ENCODE measurements around the gene CCDC82. TPM values are rescaled to one million over a fixed set of nuclear protein-coding genes. Genes with fewer than 3 reads are reported as not detected.
"Not testable (repeated sequence)": the region's sequence is repeated elsewhere in the genome, so short reads cannot be mapped to it uniquely, and the experiment has no call there.

CCDC82 gene
- total and polyA plus RNA-seq, 2 donors (not counting 1 experiment from before 2014, with no cell fraction given) = 12.9 to 34.1 TPM

DNA sequence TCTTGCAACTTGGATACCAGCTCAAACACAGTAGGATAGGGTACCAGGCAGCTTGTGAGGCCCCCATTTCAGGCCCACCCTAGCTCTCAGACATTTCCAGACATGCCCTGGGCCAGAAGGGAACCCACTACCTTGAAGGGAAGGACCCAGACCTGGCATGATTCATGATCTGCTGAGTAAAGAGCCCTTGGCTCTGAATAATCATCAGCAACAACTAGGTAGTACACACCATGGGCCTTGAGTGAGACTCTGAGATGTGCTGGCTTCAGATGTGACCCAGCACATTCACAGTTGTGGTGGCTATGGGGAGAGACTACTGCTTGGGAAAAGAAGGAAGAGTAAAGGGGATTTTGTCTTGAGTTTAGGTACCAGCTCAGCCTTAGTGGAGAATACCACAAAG is 23.7 kb upstream of the CCDC82 start:
- H3K9me3 ChIP-seq (ENCODE audit: control extremely low read depth in 1 of 3, control insufficient read depth in 2 of 3, insufficient read depth in 1 of 3, low read length in 2 of 3) = no peaks in the 10 kb centered on the region
- H3K4me2 ChIP-seq (replicated peaks; ENCODE audit: low read depth, low read length, poor library complexity, severe bottlenecking) = no peak overlapping the region
- H3K79me2 ChIP-seq (ENCODE audit: control insufficient read depth, insufficient read depth, low read length) = no peaks in the 10 kb centered on the region
- ChIA-PET CTCF (interaction anchor here (0.6 to 1.6 kb wide), 3 partner anchors 11 to 577 kb away, joined by 3 to 5 read pairs (median 3); no protein-coding TSS in a partner anchor), POLR2A (no interaction called here)
- H3K4me3 ChIP-seq (ENCODE audit: control extremely low read depth in 1 of 5, extremely low read depth in 1 of 5, insufficient read depth in 1 of 5, low read depth in 2 of 5, low read length in 4 of 5) = no peak overlapping the region
- Mint-ChIP-seq H3K27ac (no peak overlapping the region), H3K9me3 (ENCODE audit: insufficient read depth) (no peaks in the 10 kb centered on the region), H3K27me3 (peaks cover 33% of the 10 kb centered on the region), H3K4me1 (no peaks in the 10 kb centered on the region), H3K4me3 (no peak overlapping the region)
- H4K20me1 ChIP-seq (ENCODE audit: control insufficient read depth, insufficient read depth, low read length, poor library complexity, severe bottlenecking) = no peaks in the 10 kb centered on the region
- no peaks in the 10 kb centered on the region for H3K4me1 ChIP-seq (ENCODE audit: control insufficient read depth in 2 of 2, insufficient read depth in 2 of 2, low read length in 2 of 2)
- no peak overlapping the region for H3K27ac ChIP-seq (ENCODE audit: low read length in 2 of 2)
- DNase-seq = no peak
- TF ChIP-seq, protein P1, sequence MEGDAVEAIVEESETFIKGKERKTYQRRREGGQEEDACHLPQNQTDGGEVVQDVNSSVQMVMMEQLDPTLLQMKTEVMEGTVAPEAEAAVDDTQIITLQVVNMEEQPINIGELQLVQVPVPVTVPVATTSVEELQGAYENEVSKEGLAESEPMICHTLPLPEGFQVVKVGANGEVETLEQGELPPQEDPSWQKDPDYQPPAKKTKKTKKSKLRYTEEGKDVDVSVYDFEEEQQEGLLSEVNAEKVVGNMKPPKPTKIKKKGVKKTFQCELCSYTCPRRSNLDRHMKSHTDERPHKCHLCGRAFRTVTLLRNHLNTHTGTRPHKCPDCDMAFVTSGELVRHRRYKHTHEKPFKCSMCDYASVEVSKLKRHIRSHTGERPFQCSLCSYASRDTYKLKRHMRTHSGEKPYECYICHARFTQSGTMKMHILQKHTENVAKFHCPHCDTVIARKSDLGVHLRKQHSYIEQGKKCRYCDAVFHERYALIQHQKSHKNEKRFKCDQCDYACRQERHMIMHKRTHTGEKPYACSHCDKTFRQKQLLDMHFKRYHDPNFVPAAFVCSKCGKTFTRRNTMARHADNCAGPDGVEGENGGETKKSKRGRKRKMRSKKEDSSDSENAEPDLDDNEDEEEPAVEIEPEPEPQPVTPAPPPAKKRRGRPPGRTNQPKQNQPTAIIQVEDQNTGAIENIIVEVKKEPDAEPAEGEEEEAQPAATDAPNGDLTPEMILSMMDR (IDR thresholded peaks at IDR 0.05) = no peak
- no peak for TF ChIP-seq EZH2 (IDR thresholded peaks at IDR 0.05; ENCODE audit: borderline replicate concordance, insufficient read depth, low read depth, low read length, poor library complexity, severe bottlenecking)
- H2AFZ ChIP-seq (ENCODE audit: insufficient read depth, low read depth, low read length, poor library complexity, severe bottlenecking) = no peak overlapping the region
- H3K27me3 ChIP-seq (replicated peaks in 1 of 4; ENCODE audit: control extremely low read depth in 1 of 4, control insufficient read depth in 3 of 4, insufficient read depth in 4 of 4, low read length in 3 of 4) = peaks cover 0 to 11% (median 6%) of the 10 kb centered on the region in 4 experiments
- ATAC-seq (ENCODE audit: low read depth) = no peak
- no peak overlapping the region for H3K9ac ChIP-seq (ENCODE audit: low read length)
- H3K36me3 ChIP-seq (replicated peaks in 1 of 2; ENCODE audit: control extremely low read depth in 1 of 2, control insufficient read depth in 1 of 2, extremely low read depth in 1 of 2, insufficient read depth in 2 of 2, low read length in 1 of 2) = no peaks in the 10 kb centered on the region
- intact Hi-C loops (cut with micrococcal nuclease) = no loop called here

DNA sequence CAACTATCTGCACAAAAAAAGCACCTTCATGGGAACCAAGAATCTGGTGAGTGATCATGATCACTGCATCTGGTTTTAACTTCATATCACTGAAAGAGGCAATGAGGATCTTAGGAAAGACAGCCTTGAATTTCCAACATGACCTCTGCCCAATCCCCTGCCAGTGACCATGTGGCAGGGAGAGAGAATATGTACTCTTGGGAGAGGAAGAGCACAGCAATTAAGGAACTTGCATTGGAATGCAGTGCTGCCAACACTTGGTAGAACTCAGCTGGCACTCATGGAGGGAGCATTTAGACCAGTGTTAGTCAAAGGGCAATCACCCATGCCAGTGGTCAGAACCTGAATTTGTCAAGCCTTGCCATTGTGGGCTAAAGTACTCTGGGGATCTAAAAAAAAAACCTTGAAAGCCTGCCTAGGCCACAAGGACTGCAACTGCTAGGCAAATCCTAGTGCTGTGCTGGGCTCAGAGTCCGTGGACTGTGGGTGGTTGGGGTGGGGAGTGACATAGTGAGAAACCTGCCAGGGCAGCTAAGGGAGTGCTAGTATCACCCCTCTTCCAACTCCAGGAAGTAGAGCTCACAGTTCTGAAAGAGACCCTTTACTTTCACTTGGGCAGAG is 23.2 kb upstream of the CCDC82 start:
- Histone ChIP-seq H3K27me3 (replicated peaks in 1 of 4; ENCODE audit: control extremely low read depth in 1 of 4, control insufficient read depth in 3 of 4, insufficient read depth in 4 of 4, low read length in 3 of 4) (peaks cover 0 to 11% (median 6%) of the 10 kb centered on the region in 4 experiments), H3K4me2 (replicated peaks; ENCODE audit: low read depth, low read length, poor library complexity, severe bottlenecking) (no peak overlapping the region), H3K79me2 (ENCODE audit: control insufficient read depth, insufficient read depth, low read length) (no peaks in the 10 kb centered on the region), H3K9me3 (ENCODE audit: control extremely low read depth in 1 of 3, control insufficient read depth in 2 of 3, insufficient read depth in 1 of 3, low read length in 2 of 3) (no peaks in the 10 kb centered on the region), H3K4me3 (ENCODE audit: control extremely low read depth in 1 of 5, extremely low read depth in 1 of 5, insufficient read depth in 1 of 5, low read depth in 2 of 5, low read length in 4 of 5) (no peak overlapping the region), H2AFZ (ENCODE audit: insufficient read depth, low read depth, low read length, poor library complexity, severe bottlenecking) (no peak overlapping the region), H3K9ac (ENCODE audit: low read length) (no peak overlapping the region), H4K20me1 (ENCODE audit: control insufficient read depth, insufficient read depth, low read length, poor library complexity, severe bottlenecking) (no peaks in the 10 kb centered on the region), H3K27ac (ENCODE audit: low read length in 2 of 2) (no peak overlapping the region), H3K4me1 (ENCODE audit: control insufficient read depth in 2 of 2, insufficient read depth in 2 of 2, low read length in 2 of 2) (no peaks in the 10 kb centered on the region), H3K36me3 (replicated peaks in 1 of 2; ENCODE audit: control extremely low read depth in 1 of 2, control insufficient read depth in 1 of 2, extremely low read depth in 1 of 2, insufficient read depth in 2 of 2, low read length in 1 of 2) (no peaks in the 10 kb centered on the region)
- no peak for TF ChIP-seq EZH2 (IDR thresholded peaks at IDR 0.05; ENCODE audit: borderline replicate concordance, insufficient read depth, low read depth, low read length, poor library complexity, severe bottlenecking)
- TF ChIP-seq, protein P1 (IDR thresholded peaks at IDR 0.05) = no peak
- ChIA-PET CTCF (interaction anchor here (0.6 to 1.6 kb wide), 3 partner anchors 12 to 576 kb away, joined by 3 to 5 read pairs (median 3); no protein-coding TSS in a partner anchor), POLR2A (no interaction called here)
- Mint-ChIP-seq H3K4me3 (no peak overlapping the region), H3K27me3 (peaks cover 28% of the 10 kb centered on the region), H3K9me3 (ENCODE audit: insufficient read depth) (no peaks in the 10 kb centered on the region), H3K4me1 (no peaks in the 10 kb centered on the region), H3K27ac (no peak overlapping the region)
- intact Hi-C loops (cut with micrococcal nuclease) = no loop called here
- ATAC-seq (ENCODE audit: low read depth) = no peak
- no CpG with 5 or more reads among the region's 1 CpG for WGBS (ENCODE audit: insufficient coverage)
- no peak for DNase-seq

DNA sequence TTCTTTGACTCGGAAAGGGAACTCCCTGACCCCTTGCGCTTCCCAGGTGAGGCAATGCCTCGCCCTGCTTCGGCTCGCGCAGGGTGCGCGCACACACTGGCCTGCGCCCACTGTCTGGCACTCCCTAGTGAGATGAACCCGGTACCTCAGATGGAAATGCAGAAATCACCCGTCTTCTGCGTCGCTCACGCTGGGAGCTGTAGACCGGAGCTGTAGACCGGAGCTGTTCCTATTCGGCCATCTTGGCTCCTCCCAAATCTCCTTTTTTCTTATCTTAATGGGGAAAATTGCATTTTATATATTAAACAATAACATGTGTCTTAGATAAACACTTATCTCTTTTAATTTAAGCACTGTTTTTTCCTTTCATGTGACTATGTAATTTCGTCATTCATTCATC is 21.7 kb upstream of the CCDC82 start:
- H3K4me1 Mint-ChIP-seq; POLR2A ChIA-PET; H3K4me3 ChIP-seq (ENCODE audit: control extremely low read depth in 1 of 5, extremely low read depth in 1 of 5, insufficient read depth in 1 of 5, low read depth in 2 of 5, low read length in 4 of 5); intact Hi-C loops (cut with micrococcal nuclease); H4K20me1 ChIP-seq (ENCODE audit: control insufficient read depth, insufficient read depth, low read length, poor library complexity, severe bottlenecking); H3K9me3 ChIP-seq (ENCODE audit: control extremely low read depth in 1 of 3, control insufficient read depth in 2 of 3, insufficient read depth in 1 of 3, low read length in 2 of 3); CTCF ChIA-PET; H3K4me3 Mint-ChIP-seq; H3K79me2 ChIP-seq (ENCODE audit: control insufficient read depth, insufficient read depth, low read length); H3K27ac ChIP-seq (ENCODE audit: low read length in 2 of 2); ATAC-seq (ENCODE audit: low read depth); H3K9me3 Mint-ChIP-seq (ENCODE audit: insufficient read depth); DNase-seq; H3K4me1 ChIP-seq (ENCODE audit: control insufficient read depth in 2 of 2, insufficient read depth in 2 of 2, low read length in 2 of 2); H2AFZ ChIP-seq (ENCODE audit: insufficient read depth, low read depth, low read length, poor library complexity, severe bottlenecking); H3K4me2 ChIP-seq (replicated peaks; ENCODE audit: low read depth, low read length, poor library complexity, severe bottlenecking); H3K9ac ChIP-seq (ENCODE audit: low read length); H3K27ac Mint-ChIP-seq; H3K36me3 ChIP-seq (replicated peaks in 1 of 2; ENCODE audit: control extremely low read depth in 1 of 2, control insufficient read depth in 1 of 2, extremely low read depth in 1 of 2, insufficient read depth in 2 of 2, low read length in 1 of 2): not testable (repeated sequence)
- H3K27me3 ChIP-seq (replicated peaks in 1 of 4; ENCODE audit: control extremely low read depth in 1 of 4, control insufficient read depth in 3 of 4, insufficient read depth in 4 of 4, low read length in 3 of 4) = peaks cover 0 to 11% (median 6%) of the 10 kb centered on the region in 4 experiments
- WGBS (ENCODE audit: insufficient coverage) = no CpG with 5 or more reads among the region's 18 CpGs
- H3K27me3 Mint-ChIP-seq = peaks cover 20% of the 10 kb centered on the region

Data from B cell (primary cell).